GM21360 (cell line): ENCODE results near the gene PER1.
"Not testable (repeated sequence)": the region's sequence is repeated elsewhere in the genome, so short reads cannot be mapped to it uniquely, and the experiment has no call there.

Source experiments
- ATAC-seq: cut with Tn5 transposase; IDR thresholded peaks from one replicate; pipeline ENCODE4 v1.9.1; 2021; ENCODE audit warnings: mild to moderate bottlenecking, moderate library complexity; ENCODE audit not compliant: unreplicated experiment

The PER1 gene

GRCh38 chr17:8122924-8123694 lies 29.1 kb downstream of the PER1 start:
- no peak for ATAC-seq

- ATAC-seq, result no peak
These were observed 29.7 kb downstream of the PER1 start for GRCh38 chr17:8122422-8122923.

DNA sequence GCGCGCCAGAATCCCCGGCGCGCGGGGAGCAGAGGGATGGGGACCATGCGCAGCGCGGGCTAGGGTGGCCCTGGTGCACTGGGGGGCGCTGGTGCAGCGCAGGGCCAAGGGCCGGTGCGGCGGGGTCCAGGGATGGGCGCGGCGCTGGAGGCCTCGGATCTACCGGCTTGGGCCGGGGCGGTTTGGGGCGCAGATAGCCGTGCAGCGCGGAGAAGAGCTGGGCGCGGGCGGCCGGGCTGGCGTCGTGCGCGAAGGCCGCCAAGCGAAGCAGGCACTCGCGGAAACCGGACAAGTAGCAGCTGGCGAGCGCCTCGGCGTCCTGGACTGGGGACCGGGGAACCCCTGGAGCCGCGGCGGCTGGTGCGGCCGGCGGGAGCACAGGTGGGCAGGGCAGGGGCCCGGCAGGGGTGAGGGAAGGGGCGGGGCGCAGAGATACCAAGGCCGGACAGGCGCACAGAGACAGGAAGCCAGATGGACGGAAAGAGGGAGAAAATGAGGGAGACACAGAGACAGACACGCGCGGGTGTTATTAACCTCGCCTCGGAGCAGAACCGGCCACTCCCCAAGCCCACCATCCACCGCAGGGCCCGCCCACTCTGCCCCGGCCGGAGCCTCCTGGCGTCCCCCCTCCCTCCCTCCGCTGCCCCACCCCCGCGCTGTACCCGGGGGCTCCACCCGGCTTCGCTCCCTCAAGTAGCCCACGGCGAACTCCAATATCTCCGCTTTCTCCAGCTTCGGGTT lies 30.4 kb downstream of the PER1 start:
- peak; percentile 24 for ATAC-seq

GRCh38 chr17:8121407-8121680 lies 30.9 kb downstream of the PER1 start:
- ATAC-seq, result no peak

GRCh38 chr17:8120520-8121406 lies 31.4 kb downstream of the PER1 start:
- no peak for ATAC-seq

DNA sequence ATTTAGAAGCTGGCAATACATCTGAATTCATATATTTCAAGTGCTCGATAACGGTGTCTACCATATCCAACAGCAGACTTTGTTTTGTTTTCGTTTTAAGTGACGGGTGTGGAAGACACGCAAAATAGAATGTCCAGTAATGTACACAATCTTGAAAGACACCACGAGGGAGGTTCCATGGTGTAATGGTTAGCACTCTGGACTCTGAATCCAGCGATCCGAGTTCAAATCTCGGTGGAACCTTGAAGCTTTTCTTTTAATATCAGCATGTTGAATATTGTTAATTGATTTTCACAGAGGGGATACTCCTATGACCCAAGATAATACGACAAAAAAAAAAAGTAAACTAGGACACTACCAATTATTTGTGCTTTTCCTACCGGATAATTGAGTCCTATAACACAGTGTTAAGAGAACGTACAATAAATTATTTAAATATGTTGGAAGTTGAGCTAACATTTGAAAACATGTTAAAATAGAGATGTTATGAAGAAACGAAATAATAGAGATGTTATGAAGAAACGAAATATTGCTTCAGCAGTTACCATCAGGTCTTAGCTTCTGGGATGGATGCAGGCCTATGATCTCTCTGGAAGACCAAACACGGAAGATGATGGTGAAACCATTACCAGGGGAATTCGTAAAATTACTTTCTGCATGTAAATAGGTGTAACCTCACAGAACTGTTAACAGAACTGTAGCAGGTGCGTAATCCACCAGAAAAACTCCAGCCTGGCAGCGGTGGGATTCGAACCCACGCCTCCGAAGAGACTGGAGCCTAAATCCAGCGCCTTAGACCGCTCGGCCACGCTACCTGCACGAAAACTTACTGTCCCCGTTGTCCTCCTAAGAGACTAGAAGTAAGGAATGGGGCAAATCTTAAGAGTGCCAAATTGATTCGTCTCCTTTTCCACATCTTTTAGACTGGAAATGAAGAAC lies 32.4 kb downstream of the PER1 start:
- ATAC-seq, result no peak

DNA sequence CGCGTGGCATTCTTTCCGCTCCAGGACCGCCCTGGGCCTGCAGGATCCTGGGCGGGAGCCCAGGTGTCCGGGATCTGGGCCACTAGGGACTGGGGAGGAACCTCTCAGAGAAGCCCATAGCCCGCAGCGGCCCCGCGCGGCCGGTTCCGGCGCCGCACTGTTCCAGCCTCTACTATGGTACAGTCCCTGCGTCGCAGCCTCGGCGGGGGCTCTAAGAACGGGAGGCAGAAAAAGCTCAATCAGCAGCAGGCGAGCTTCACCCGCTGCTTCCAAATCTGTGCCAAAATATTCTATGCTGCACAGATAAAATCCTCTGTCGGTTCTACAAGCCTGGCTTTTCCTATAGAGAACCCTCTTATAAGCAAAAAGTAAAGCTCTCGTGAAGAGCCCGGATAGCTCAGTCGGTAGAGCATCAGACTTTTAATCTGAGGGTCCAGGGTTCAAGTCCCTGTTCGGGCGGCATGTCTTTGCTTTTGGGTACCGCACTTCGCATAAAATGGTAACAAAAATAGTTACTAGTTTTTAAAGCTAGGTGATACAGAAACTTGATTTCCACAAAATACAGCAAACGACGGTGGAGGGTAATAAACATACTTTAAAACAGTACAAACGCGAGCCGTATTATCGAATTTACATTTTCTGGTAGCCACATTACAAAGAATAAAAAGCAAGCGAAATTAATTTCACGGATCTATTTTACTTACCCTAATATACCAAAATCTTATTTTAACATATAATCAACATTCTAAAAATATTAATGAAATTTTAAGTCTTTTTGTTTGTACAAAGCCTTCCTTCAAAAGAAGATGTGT lies 33.2 kb downstream of the PER1 start:
- peak; percentile 30 for ATAC-seq

- no peak for ATAC-seq
These were observed 34.0 kb downstream of the PER1 start, which contains the start of gene ALOXE3 for GRCh38 chr17:8117980-8118768. ALOXE3 (minus strand) TSS chr17:8118514; CDS start chr17:8117990, 524 bp downstream.

- no peak for ATAC-seq
These were observed 34.7 kb downstream of the PER1 start for GRCh38 chr17:8117367-8117979.

- ATAC-seq, result no peak
These were observed 35.4 kb downstream of the PER1 start for GRCh38 chr17:8116776-8117175.

DNA sequence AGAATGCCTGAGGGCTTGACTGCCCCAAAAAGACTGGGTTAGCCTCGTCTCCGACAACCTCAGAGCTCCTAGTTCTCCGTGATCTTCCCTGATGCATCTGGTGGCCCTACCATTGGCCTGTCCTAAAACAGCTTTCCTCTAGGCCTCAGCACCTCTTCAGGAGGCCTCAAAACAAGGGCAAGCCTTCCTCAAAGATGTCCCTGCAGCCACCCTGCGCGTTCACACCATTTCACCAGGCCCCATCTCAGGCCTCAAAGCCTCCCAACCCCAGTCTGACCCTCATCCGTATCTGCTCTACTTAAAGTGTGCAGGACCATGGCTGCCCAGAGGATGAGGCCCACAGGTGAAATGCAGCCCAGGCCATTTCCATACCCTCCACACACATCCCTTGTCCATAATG lies 41.3 kb downstream of the PER1 start:
- ATAC-seq, result no peak

DNA sequence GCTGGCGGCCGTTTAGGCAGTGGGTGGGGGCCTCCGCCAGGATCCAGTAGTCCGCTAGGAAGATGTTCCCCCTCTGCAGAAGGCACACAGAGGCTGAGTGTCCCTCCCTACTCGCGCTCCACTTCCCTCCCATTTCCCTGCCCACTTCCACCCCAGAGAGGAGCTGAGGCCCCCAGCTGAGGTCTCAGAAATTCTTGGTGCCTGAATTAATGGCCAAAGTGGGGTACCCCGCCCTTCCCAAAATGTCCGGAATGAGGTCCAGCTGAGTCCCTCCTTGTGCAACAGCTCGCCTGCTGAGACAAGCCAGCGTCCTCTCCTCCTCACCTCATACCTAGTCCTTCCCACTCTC lies 41.8 kb downstream of the PER1 start:
- no peak for ATAC-seq

- no peak for ATAC-seq
These were observed 42.3 kb downstream of the PER1 start for GRCh38 chr17:8109661-8110455.

GRCh38 chr17:8108972-8109660 lies 43.1 kb downstream of the PER1 start:
- ATAC-seq, result no peak

DNA sequence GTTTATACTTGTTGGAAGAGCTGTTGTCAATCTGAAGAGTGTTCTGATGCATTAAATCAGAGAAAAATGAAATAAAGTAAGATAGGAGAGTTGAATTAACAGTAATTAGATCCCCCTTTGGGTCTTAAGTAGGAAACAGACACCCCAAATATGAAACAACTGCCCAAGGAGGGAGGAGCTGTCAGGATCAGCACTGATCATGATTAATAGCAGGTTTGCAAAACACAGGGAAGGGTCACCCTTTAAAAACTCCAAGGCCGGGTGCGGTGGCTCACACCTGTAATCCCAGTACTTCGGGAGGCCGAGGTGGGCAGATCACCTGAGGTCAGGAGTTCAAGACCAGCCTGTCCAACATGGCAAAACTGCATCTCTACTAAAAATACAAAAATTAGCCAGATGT lies 45.2 kb downstream of the PER1 start:
- not testable (repeated sequence) for ATAC-seq

GRCh38 chr17:8105957-8106398 lies 46.2 kb downstream of the PER1 start:
- ATAC-seq, result no peak

GRCh38 chr17:8104911-8105310 lies 47.3 kb downstream of the PER1 start:
- ATAC-seq, result no peak
